Right lobe of liver (tissue), 4 donors: Measurements from ENCODE around the gene CA5A.
"Not testable (repeated sequence)": the region's sequence is repeated elsewhere in the genome, so short reads cannot be mapped to it uniquely, and the experiment has no call there.

Source experiments
- POLR2A ChIP-seq: fragments of 450-650 bp; IDR thresholded peaks from one replicate; pipeline ENCODE4 v1.6.1; 2017; ENCODE audit warnings: antibody characterized with exemption, mild to moderate bottlenecking
- TF ChIP-seq, protein P1 (sequence below), 4 donors: fragments of 200-600 bp in 3 of 4; fragments of 450-650 bp in 1 of 4; IDR thresholded peaks; one replicate each; pipeline versions ENCODE4 v1.5.1 to v1.8.0; 2016 to 2022; ENCODE audit warnings: antibody characterized with exemption in 4 of 4, mild to moderate bottlenecking in 2 of 4
- donor health status: DM: no; HTN: no; CAD: no.
- donor health status: DM: no; HTN: no; CAD: no.
- donor health status: DM: no; HTN: yes; CAD: no.

DNA sequence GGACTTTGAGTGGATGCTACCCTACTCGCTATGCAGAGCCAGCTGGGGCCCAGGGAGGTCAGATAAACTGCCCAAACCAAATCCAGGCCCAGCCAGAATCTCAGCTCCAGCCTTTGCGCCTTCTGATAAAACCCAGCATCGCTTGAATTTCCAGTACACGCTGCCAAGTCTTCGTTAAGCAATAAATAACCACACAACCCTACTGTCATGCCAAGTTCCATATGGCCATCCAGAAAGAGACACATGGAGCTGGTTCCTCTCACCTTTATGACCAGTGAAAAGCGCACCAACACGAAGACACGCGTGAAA, 73.0 kb downstream of the CA5A start:
- TF ChIP-seq POLR2A, result not testable (repeated sequence)
- TF ChIP-seq, protein P1, sequence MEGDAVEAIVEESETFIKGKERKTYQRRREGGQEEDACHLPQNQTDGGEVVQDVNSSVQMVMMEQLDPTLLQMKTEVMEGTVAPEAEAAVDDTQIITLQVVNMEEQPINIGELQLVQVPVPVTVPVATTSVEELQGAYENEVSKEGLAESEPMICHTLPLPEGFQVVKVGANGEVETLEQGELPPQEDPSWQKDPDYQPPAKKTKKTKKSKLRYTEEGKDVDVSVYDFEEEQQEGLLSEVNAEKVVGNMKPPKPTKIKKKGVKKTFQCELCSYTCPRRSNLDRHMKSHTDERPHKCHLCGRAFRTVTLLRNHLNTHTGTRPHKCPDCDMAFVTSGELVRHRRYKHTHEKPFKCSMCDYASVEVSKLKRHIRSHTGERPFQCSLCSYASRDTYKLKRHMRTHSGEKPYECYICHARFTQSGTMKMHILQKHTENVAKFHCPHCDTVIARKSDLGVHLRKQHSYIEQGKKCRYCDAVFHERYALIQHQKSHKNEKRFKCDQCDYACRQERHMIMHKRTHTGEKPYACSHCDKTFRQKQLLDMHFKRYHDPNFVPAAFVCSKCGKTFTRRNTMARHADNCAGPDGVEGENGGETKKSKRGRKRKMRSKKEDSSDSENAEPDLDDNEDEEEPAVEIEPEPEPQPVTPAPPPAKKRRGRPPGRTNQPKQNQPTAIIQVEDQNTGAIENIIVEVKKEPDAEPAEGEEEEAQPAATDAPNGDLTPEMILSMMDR (IDR thresholded peaks at IDR 0.05), result not testable (repeated sequence)
